GM12878 (cell line): ENCODE data around the gene TUBB.

Experiments
- CEBPB ChIP-seq, 2 experiments: fragments of 150-350 bp in 1 of 2; IDR thresholded peaks; 2 replicates each; pipeline ENCODE4 v1.6.1; 2012 to 2014; ENCODE audit warnings: low read depth in 2 of 2, low read length in 2 of 2, borderline replicate concordance in 1 of 2, inconsistent platforms in 1 of 2
- NRF1 ChIP-seq: conservative IDR thresholded peaks from 2 replicates; pipeline ENCODE4 v1.6.1; 2011; ENCODE audit warnings: mild to moderate bottlenecking, low read depth, low read length, improper control_type of control experiment
- POLR2AphosphoS5 ChIP-seq: IDR thresholded peaks from 2 replicates; pipeline ENCODE4 v1.6.1; 2011; ENCODE audit warnings: mild to moderate bottlenecking, low read length, inconsistent platforms
- SUPT20H ChIP-seq: IDR thresholded peaks from 2 replicates; pipeline ENCODE4 v1.6.1; 2011; ENCODE audit warnings: low read depth, mild to moderate bottlenecking, low read length, moderate library complexity, borderline replicate concordance; ENCODE audit not compliant: control insufficient read depth
- ZBTB33 ChIP-seq: fragments of 450-650 bp; IDR thresholded peaks from 2 replicates; pipeline ENCODE4 v1.6.1; 2017; ENCODE audit warnings: mild to moderate bottlenecking
- TF ChIP-seq, protein P1 (sequence below), 3 experiments: IDR thresholded peaks in 2 of 3; conservative IDR thresholded peaks in 1 of 3; 2 replicates each; pipeline ENCODE4 v1.5.1; 2011; ENCODE audit warnings: low read depth in 3 of 3, low read length in 3 of 3, mild to moderate bottlenecking in 3 of 3, control low read depth in 2 of 3, moderate library complexity in 2 of 3, inconsistent platforms in 1 of 3, mixed read lengths in 1 of 3; ENCODE audit not compliant: control insufficient read depth in 2 of 3, insufficient read depth in 1 of 3; ENCODE audit errors: extremely low read depth in 1 of 3
- TF ChIP-seq, protein P2 (sequence below): fragments of 450-650 bp; IDR thresholded peaks from 2 replicates; pipeline ENCODE4 v1.6.1; 2017; ENCODE audit warnings: mild to moderate bottlenecking, moderate library complexity
- TF ChIP-seq, protein P3 (sequence below): fragments of 150-350 bp; IDR thresholded peaks from 2 replicates; pipeline ENCODE4 v1.6.1; 2014; ENCODE audit warnings: mild to moderate bottlenecking, low read depth, low read length

DNA sequence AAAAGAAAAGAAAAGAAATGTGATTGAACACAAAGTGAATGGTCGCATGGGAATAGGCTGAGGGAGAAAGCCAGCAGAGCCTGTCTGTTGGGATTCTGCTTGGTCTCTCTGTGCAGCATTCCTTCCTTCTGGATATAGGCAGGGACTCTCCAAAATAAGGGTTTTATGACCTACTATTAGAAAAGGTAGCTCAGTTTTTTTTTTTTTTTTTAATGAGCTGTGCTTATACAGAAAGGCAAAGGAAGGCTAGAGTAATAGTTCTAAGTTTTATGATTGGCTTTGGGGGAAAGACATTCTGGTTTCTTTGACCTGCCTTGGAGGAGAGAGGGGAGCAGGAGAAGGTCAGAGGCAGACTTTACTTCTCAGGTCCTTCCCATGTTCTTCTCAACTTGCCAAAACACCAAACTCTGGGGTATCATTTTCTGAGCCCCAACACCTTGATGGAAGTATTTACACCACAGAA, 43.0 kb downstream of the TUBB start:
- TF ChIP-seq POLR2AphosphoS5 (no peak), ZBTB33 (no peak), NRF1 (no peak), CEBPB (IDR thresholded peaks at IDR 0.05; ENCODE audit: borderline replicate concordance in 1 of 2, low read depth in 2 of 2, low read length in 2 of 2) (no peak), SUPT20H (no peak)
- TF ChIP-seq, protein P1, sequence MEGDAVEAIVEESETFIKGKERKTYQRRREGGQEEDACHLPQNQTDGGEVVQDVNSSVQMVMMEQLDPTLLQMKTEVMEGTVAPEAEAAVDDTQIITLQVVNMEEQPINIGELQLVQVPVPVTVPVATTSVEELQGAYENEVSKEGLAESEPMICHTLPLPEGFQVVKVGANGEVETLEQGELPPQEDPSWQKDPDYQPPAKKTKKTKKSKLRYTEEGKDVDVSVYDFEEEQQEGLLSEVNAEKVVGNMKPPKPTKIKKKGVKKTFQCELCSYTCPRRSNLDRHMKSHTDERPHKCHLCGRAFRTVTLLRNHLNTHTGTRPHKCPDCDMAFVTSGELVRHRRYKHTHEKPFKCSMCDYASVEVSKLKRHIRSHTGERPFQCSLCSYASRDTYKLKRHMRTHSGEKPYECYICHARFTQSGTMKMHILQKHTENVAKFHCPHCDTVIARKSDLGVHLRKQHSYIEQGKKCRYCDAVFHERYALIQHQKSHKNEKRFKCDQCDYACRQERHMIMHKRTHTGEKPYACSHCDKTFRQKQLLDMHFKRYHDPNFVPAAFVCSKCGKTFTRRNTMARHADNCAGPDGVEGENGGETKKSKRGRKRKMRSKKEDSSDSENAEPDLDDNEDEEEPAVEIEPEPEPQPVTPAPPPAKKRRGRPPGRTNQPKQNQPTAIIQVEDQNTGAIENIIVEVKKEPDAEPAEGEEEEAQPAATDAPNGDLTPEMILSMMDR (IDR thresholded peaks at IDR 0.05 in 2 of 3, conservative IDR thresholded peaks at IDR 0.05 in 1 of 3; ENCODE audit: control insufficient read depth in 2 of 3, extremely low read depth in 1 of 3, insufficient read depth in 1 of 3, low read depth in 3 of 3, low read length in 3 of 3): no peak
- TF ChIP-seq, protein P2, sequence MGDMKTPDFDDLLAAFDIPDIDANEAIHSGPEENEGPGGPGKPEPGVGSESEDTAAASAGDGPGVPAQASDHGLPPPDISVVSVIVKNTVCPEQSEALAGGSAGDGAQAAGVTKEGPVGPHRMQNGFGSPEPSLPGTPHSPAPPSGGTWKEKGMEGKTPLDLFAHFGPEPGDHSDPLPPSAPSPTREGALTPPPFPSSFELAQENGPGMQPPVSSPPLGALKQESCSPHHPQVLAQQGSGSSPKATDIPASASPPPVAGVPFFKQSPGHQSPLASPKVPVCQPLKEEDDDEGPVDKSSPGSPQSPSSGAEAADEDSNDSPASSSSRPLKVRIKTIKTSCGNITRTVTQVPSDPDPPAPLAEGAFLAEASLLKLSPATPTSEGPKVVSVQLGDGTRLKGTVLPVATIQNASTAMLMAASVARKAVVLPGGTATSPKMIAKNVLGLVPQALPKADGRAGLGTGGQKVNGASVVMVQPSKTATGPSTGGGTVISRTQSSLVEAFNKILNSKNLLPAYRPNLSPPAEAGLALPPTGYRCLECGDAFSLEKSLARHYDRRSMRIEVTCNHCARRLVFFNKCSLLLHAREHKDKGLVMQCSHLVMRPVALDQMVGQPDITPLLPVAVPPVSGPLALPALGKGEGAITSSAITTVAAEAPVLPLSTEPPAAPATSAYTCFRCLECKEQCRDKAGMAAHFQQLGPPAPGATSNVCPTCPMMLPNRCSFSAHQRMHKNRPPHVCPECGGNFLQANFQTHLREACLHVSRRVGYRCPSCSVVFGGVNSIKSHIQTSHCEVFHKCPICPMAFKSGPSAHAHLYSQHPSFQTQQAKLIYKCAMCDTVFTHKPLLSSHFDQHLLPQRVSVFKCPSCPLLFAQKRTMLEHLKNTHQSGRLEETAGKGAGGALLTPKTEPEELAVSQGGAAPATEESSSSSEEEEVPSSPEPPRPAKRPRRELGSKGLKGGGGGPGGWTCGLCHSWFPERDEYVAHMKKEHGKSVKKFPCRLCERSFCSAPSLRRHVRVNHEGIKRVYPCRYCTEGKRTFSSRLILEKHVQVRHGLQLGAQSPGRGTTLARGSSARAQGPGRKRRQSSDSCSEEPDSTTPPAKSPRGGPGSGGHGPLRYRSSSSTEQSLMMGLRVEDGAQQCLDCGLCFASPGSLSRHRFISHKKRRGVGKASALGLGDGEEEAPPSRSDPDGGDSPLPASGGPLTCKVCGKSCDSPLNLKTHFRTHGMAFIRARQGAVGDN: no peak
- TF ChIP-seq, protein P3, sequence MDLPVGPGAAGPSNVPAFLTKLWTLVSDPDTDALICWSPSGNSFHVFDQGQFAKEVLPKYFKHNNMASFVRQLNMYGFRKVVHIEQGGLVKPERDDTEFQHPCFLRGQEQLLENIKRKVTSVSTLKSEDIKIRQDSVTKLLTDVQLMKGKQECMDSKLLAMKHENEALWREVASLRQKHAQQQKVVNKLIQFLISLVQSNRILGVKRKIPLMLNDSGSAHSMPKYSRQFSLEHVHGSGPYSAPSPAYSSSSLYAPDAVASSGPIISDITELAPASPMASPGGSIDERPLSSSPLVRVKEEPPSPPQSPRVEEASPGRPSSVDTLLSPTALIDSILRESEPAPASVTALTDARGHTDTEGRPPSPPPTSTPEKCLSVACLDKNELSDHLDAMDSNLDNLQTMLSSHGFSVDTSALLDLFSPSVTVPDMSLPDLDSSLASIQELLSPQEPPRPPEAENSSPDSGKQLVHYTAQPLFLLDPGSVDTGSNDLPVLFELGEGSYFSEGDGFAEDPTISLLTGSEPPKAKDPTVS: no peak
